Thoracic aorta (tissue), 2 donors: ENCODE measurements around the gene CDC42BPA. TPM values are rescaled to one million over a fixed set of nuclear protein-coding genes. Genes with fewer than 3 reads are reported as not detected.

Experiments
- ATAC-seq: fragments of 150-250 bp; one replicate; pipeline ENCODE4 v1.8.0; 2017; ENCODE audit warnings: low read depth; ENCODE audit not compliant: insufficient number of reproducible peaks, low FRiP score
- DNase-seq: peaks from one replicate; pipeline ENCODE4 v3.0.0-alpha.2; 2020; ENCODE audit warnings: low spot score
- H3K27ac ChIP-seq, 2 donors: fragments of 200-600 bp; sonication (generic); 1 replicate in 1 of 2; 2 replicates in 1 of 2; pipeline ENCODE4 v1.5.1; 2016; ENCODE audit warnings: mild to moderate bottlenecking in 2 of 2, moderate library complexity in 2 of 2
- H3K27me3 ChIP-seq: fragments of 200-600 bp; sonication (generic); replicated peaks from 2 replicates; pipeline ENCODE4 v1.6.0; 2016; ENCODE audit warnings: mild to moderate bottlenecking; ENCODE audit not compliant: insufficient read depth
- H3K36me3 ChIP-seq: fragments of 200-600 bp; sonication (generic); one replicate; pipeline ENCODE4 v1.5.1; 2016
- H3K4me1 ChIP-seq, 2 donors: fragments of 200-600 bp; sonication (generic); 1 replicate in 1 of 2; 2 replicates in 1 of 2; pipeline versions ENCODE4 v1.5.1 to v1.6.0; 2016; ENCODE audit warnings: low read depth in 2 of 2, mild to moderate bottlenecking in 1 of 2; ENCODE audit not compliant: control insufficient read depth in 1 of 2
- H3K4me3 ChIP-seq: fragments of 200-600 bp; sonication (generic); 2 replicates; pipeline ENCODE4 v1.5.1; 2016; ENCODE audit warnings: mild to moderate bottlenecking
- H3K9me3 ChIP-seq: fragments of 200-600 bp; sonication (generic); 2 replicates; pipeline ENCODE4 v1.5.1; 2016
- total RNA-seq, 2 donors: library from RNA; depleted of rRNA; stranded (reverse); fragments of >200 nt; gene quantifications; one replicate each; pipeline versions ENCODE4 v1.1.0 to v1.2.3, GENCODE V29; 2016
- TF ChIP-seq, protein P1 (sequence below): fragments of 200-600 bp; sonication (generic); IDR thresholded peaks from one replicate; pipeline ENCODE4 v1.5.1; 2019; ENCODE audit warnings: antibody characterized with exemption

The CDC42BPA gene
- total RNA-seq, 2 donors from 2014 or later = 62.4 to 89.7 TPM

DNA sequence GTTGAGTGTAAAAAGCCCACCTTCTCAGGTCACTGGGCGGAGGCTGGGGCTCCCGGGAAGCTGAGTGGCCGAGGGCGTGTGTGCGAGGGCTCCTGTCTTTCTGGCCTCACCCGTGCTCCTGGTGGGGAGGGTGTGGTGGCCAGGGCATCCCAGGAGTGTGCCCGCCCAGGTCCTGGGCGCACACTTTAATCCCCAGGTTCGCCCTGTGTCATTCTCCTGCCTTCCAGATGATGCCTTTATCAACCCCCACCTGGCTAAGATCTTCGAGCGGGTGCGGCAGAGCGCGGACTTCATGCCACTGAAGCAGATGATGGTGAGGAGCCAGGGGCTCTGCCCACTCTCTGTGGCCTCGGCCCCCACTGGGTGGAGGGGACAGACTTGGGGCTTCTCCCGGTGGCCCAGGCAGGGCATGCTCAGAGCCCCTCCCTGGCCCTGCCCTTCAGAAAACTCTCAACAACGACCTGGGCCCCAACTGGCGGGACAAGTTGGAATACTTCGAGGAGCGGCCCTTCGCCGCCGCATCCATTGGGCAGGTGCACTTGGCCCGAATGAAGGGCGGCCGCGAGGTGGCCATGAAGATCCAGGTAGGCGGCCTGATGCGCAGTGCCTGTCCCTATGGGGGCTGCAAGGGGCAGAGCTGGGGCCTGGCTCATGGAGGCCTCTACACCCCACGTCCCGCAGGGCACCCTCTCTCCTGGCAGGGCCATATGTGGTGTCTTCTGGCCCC is 335.7 kb downstream of the CDC42BPA start:
- H3K36me3 ChIP-seq = peaks cover 10% of the 10 kb centered on the region
- ATAC-seq (no peak), DNase-seq (no peak)
- H3K4me3 ChIP-seq = no peak overlapping the region
- no peaks in the 10 kb centered on the region for H3K9me3 ChIP-seq
- H3K27ac ChIP-seq = no peak overlapping the region
- TF ChIP-seq, protein P1, sequence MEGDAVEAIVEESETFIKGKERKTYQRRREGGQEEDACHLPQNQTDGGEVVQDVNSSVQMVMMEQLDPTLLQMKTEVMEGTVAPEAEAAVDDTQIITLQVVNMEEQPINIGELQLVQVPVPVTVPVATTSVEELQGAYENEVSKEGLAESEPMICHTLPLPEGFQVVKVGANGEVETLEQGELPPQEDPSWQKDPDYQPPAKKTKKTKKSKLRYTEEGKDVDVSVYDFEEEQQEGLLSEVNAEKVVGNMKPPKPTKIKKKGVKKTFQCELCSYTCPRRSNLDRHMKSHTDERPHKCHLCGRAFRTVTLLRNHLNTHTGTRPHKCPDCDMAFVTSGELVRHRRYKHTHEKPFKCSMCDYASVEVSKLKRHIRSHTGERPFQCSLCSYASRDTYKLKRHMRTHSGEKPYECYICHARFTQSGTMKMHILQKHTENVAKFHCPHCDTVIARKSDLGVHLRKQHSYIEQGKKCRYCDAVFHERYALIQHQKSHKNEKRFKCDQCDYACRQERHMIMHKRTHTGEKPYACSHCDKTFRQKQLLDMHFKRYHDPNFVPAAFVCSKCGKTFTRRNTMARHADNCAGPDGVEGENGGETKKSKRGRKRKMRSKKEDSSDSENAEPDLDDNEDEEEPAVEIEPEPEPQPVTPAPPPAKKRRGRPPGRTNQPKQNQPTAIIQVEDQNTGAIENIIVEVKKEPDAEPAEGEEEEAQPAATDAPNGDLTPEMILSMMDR = no peak
- H3K4me1 ChIP-seq = no peaks in the 10 kb centered on the region
- H3K27me3 ChIP-seq = no peaks in the 10 kb centered on the region

- ATAC-seq (no peak), DNase-seq (no peak)
- no peak overlapping the region for H3K27ac ChIP-seq
- peaks cover 4% of the 10 kb centered on the region for H3K36me3 ChIP-seq
- no peaks in the 10 kb centered on the region for H3K4me1 ChIP-seq
- no peak overlapping the region for H3K4me3 ChIP-seq
- TF ChIP-seq, protein P1 = no peak
- H3K27me3 ChIP-seq = no peaks in the 10 kb centered on the region
- no peaks in the 10 kb centered on the region for H3K9me3 ChIP-seq
Measured at GRCh38 chr1:226981838-226982237, 336.5 kb downstream of the CDC42BPA start.

DNA sequence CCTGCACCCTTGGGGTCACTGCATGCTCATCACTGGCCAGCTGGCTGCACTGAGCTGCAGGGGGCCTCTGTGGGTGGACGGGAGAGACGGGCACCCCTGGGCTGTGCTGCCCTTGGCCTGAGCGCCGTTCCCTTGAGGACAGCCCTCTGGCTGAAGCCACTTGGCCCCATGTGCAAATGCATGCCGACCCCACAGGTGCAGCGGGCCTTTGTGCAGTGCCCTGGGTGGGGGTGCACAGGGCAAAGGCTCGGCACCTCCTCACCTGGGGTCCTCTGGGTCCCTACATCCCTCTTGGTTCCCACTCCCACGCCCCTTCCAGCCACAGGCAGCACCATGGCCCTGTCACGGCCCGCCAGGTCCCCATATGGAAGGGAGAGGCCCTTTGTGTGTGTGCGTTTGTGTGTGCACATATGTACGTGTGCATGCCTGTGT is 336.9 kb downstream of the CDC42BPA start:
- Histone ChIP-seq H3K27me3 (no peaks in the 10 kb centered on the region), H3K9me3 (no peaks in the 10 kb centered on the region), H3K4me3 (no peak overlapping the region), H3K36me3 (no peaks in the 10 kb centered on the region), H3K4me1 (no peaks in the 10 kb centered on the region), H3K27ac (no peak overlapping the region)
- ATAC-seq (no peak), DNase-seq (no peak)
- TF ChIP-seq, protein P1 = no peak

DNA sequence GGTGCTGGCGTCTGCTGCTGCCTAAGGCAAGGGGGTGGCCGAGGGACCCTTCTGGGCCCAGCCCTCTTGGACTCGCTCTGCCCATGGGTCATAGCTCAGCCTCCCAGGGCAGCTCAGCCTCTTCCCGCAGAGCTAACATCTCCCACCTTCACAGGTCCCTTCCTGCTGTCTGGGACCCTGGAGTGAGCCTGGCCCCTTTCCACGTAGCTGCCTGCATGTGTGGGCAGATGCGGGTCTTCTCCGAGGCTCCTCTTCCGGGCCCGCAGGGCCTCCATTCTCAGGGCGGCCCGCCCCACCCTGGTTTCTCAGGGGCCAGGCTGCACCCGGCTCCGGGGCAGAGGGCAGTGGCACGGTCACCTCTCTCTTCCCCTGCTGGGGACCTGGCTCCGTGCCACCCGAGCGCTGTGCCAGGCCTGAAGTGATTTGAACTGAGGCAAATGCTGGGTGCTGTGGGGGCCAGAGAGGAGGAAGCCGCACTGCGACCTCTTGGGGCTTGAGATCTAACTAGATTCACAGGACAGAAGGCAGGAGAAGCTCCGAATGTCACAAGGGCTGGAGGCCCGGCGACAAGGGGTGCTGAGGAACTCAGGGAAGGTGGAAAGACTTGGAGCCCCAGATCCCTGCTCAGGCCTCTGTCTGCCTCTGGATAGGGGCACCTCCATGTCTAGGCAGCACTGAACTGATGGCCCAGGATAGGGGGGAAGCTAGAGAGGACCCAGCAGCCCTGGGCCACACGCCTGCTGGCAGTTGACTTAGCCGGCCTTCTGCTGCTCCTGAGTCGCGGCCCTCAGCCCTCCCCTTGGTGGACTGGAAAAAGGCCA is 337.5 kb downstream of the CDC42BPA start:
- TF ChIP-seq, protein P1 = no peak
- ATAC-seq = no peak
- no peaks in the 10 kb centered on the region for H3K9me3 ChIP-seq
- no peak for DNase-seq
- no peaks in the 10 kb centered on the region for H3K27me3 ChIP-seq
- H3K4me1 ChIP-seq = peaks cover 0 to under 1% of the 10 kb centered on the region in 2 donors
- H3K27ac ChIP-seq = no peak overlapping the region
- H3K4me3 ChIP-seq = no peak overlapping the region
- no peaks in the 10 kb centered on the region for H3K36me3 ChIP-seq

GRCh38 chr1:226980122-226980560 is 338.2 kb downstream of the CDC42BPA start:
- Histone ChIP-seq H3K27me3 (no peaks in the 10 kb centered on the region), H3K36me3 (no peaks in the 10 kb centered on the region), H3K4me3 (no peak overlapping the region), H3K27ac (no peak overlapping the region), H3K4me1 (peaks cover 4 to 7% of the 10 kb centered on the region in 2 donors), H3K9me3 (no peaks in the 10 kb centered on the region)
- ATAC-seq (no peak), DNase-seq (no peak)
- TF ChIP-seq, protein P1 = no peak
